Loucy (cell line): ENCODE measurements around the gene SP6.

Experiments
- H2AFZ ChIP-seq: fragments of 200-600 bp; sonication (generic); 2 replicates; pipeline ENCODE4 v1.6.0; 2016; ENCODE audit warnings: antibody characterized with exemption, mild to moderate bottlenecking, low read length, moderate library complexity
- H3F3A ChIP-seq: fragments of 200-600 bp; 2 replicates; pipeline ENCODE4 v1.6.0; 2016; ENCODE audit warnings: antibody characterized with exemption, low read depth, mild to moderate bottlenecking
- H3K27me3 ChIP-seq: fragments of 200-600 bp; sonication (generic); 2 replicates; pipeline ENCODE4 v1.6.1; 2014; ENCODE audit warnings: low read length, mild to moderate bottlenecking; ENCODE audit not compliant: insufficient read depth, poor library complexity, severe bottlenecking
- H3K36me3 ChIP-seq: fragments of 200-600 bp; sonication (generic); 2 replicates; pipeline ENCODE4 v1.6.1; 2016; ENCODE audit warnings: low read length; ENCODE audit not compliant: insufficient read depth
- H3K4me1 ChIP-seq: fragments of 200-600 bp; sonication (generic); 2 replicates; pipeline ENCODE4 v1.5.1; 2014; ENCODE audit warnings: low read length, mild to moderate bottlenecking; ENCODE audit not compliant: insufficient read depth, poor library complexity, severe bottlenecking
- H3K4me2 ChIP-seq: fragments of 200-600 bp; sonication (generic); 2 replicates; pipeline ENCODE4 v1.6.0; 2014; ENCODE audit warnings: antibody characterized with exemption, low read length, low read depth, mild to moderate bottlenecking; ENCODE audit not compliant: poor library complexity, severe bottlenecking
- H3K4me3 ChIP-seq: fragments of 200-600 bp; sonication (generic); 2 replicates; pipeline ENCODE4 v1.5.1; 2014; ENCODE audit warnings: low read length, mild to moderate bottlenecking, mixed read lengths; ENCODE audit not compliant: poor library complexity, severe bottlenecking
- H3K79me2 ChIP-seq: fragments of 200-600 bp; sonication (generic); 2 replicates; pipeline ENCODE4 v1.6.1; 2014; ENCODE audit warnings: low read length; ENCODE audit not compliant: insufficient read depth
- H3K9ac ChIP-seq: fragments of 200-600 bp; sonication (generic); 2 replicates; pipeline ENCODE4 v1.6.0; 2014; ENCODE audit warnings: mild to moderate bottlenecking, low read depth, low read length, moderate library complexity; ENCODE audit not compliant: poor library complexity, severe bottlenecking
- H3K9me2 ChIP-seq: fragments of 200-600 bp; sonication (generic); replicated peaks from 2 replicates; pipeline ENCODE4 v1.6.1; 2016; ENCODE audit warnings: low read depth, low read length, mixed read lengths
- H3K9me3 ChIP-seq: fragments of 200-600 bp; sonication (generic); 2 replicates; pipeline ENCODE4 v1.6.1; 2014; ENCODE audit warnings: mild to moderate bottlenecking, antibody characterized with exemption, low read length, low read depth; ENCODE audit not compliant: insufficient read depth
- H4K20me1 ChIP-seq: fragments of 200-600 bp; sonication (generic); 2 replicates; pipeline ENCODE4 v1.6.0; 2014; ENCODE audit warnings: antibody characterized with exemption, low read length, mild to moderate bottlenecking; ENCODE audit not compliant: insufficient read depth, poor library complexity, severe bottlenecking
- EZH2phosphoT487 ChIP-seq: fragments of 200-600 bp; IDR thresholded peaks from 2 replicates; pipeline ENCODE4 v1.6.1; 2018; ENCODE audit warnings: antibody characterized with exemption, mild to moderate bottlenecking, moderate library complexity, borderline replicate concordance
- TF ChIP-seq, protein P1 (sequence below): fragments of 200-600 bp; sonication (generic); conservative IDR thresholded peaks from 2 replicates; pipeline ENCODE4 v1.5.1; 2014; ENCODE audit warnings: mild to moderate bottlenecking, antibody characterized with exemption, low read length

The SP6 gene

DNA sequence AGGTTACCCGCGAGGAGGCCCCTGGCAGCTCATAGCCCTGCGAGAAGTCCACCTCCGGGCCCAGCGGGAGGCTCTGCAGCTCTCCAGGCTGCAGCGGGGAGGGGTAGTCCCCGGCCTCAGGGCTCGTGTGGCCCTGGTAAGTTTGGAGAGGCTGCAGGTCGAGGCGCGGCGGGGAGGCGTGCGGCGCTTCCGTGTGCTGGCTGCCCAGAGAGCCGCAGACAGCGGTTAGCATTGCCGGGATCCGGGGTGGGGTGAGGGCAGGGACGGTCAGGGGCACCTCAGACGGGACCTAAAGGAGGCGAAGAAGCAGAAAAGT lies 2.8 kb downstream of the SP6 start:
- no peaks in the 10 kb centered on the region for H3F3A ChIP-seq
- no peaks in the 10 kb centered on the region for H3K9me3 ChIP-seq
- H4K20me1 ChIP-seq = no peaks in the 10 kb centered on the region
- no peak overlapping the region for H3K4me2 ChIP-seq
- no peak overlapping the region for H2AFZ ChIP-seq
- H3K4me3 ChIP-seq = no peak overlapping the region
- H3K79me2 ChIP-seq = no peaks in the 10 kb centered on the region
- H3K36me3 ChIP-seq = no peaks in the 10 kb centered on the region
- H3K27me3 ChIP-seq = peaks cover 11% of the 10 kb centered on the region
- no peak overlapping the region for H3K9ac ChIP-seq
- H3K4me1 ChIP-seq = peaks cover 4% of the 10 kb centered on the region
- TF ChIP-seq, protein P1, sequence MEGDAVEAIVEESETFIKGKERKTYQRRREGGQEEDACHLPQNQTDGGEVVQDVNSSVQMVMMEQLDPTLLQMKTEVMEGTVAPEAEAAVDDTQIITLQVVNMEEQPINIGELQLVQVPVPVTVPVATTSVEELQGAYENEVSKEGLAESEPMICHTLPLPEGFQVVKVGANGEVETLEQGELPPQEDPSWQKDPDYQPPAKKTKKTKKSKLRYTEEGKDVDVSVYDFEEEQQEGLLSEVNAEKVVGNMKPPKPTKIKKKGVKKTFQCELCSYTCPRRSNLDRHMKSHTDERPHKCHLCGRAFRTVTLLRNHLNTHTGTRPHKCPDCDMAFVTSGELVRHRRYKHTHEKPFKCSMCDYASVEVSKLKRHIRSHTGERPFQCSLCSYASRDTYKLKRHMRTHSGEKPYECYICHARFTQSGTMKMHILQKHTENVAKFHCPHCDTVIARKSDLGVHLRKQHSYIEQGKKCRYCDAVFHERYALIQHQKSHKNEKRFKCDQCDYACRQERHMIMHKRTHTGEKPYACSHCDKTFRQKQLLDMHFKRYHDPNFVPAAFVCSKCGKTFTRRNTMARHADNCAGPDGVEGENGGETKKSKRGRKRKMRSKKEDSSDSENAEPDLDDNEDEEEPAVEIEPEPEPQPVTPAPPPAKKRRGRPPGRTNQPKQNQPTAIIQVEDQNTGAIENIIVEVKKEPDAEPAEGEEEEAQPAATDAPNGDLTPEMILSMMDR = no peak
- TF ChIP-seq EZH2phosphoT487 = no peak
- H3K9me2 ChIP-seq = no peaks in the 10 kb centered on the region

DNA sequence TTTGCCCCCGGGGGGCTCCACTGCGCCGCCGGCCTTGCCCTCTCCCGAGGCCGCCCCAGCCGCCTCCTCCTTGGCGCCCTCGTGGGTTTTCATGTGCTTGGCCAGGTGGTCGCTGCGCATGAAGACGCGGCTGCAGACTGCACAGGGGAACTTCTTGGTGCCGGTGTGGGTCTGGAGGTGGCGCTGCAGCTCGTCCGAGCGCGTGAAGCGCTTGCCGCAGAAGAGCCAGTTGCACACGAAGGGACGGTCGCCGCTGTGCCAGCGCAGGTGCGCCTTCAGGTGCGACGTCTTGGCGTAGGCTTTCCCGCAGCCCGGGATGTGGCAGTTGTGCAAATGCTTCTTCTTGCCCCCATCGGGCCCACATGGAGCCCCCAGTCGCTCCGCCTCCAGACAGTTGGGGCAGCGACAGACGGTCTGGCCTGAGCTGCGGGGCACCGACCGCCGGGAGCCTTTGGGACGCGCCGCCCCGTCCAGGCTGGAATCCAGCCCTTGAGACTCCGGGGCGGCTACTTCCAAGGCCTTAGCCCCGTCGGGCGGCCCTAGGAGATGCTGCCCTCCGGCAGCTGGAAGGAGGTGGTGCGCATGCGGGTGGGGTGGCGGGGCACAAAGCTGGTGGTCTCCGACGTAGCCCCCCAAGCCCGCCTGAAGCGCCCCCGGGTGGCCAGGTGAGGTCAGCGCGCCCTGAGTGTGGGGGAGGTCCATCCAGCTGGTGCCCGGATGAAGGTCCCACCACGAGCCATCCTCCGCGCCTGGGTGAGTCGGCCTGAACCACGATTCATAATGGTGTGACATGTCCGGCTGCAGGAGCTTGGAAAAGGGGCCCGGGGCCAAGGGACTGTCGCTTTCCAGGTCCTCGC lies 3.4 kb downstream of the SP6 start:
- Histone ChIP-seq H3K9ac (no peak overlapping the region), H3K9me2 (no peaks in the 10 kb centered on the region), H3F3A (no peaks in the 10 kb centered on the region), H3K27me3 (peaks cover 5% of the 10 kb centered on the region), H3K4me2 (no peak overlapping the region), H3K9me3 (no peaks in the 10 kb centered on the region), H3K36me3 (no peaks in the 10 kb centered on the region), H2AFZ (no peak overlapping the region), H3K4me1 (peaks cover 4% of the 10 kb centered on the region), H3K79me2 (no peaks in the 10 kb centered on the region), H4K20me1 (no peaks in the 10 kb centered on the region), H3K4me3 (no peak overlapping the region)
- no peak for TF ChIP-seq EZH2phosphoT487
- TF ChIP-seq, protein P1 = peak; percentile 29; the same call in 1 of the 2 replicates

DNA sequence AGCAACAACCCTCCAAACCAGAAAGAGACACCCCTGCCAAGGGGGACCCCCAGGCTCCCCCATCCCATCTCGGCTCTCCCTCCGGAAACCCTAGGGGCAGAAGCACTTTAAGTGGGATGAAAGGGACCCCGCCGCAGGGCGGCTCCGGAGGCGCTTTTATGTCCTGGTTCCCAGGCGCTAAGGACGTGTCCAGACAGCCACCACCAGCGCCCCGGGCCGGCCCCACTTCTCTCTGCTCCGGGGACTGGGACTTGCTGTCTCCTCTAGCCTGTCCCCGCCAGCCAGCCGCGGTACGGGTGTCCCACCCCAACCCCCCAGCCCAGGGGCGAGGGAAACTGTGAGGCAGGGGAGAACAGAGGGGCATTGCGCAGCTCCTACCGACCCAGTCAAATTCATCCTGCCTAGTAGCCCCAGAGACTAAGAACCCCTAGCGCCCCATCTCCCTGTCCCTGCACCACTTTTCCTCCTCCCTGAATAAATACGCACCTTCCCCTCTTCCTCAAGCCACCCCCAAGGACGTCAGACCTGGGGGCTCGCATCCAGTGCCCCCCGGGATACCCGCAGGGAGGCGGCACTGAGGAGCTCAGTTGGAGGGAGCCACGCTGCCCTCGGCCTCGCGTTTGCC lies 4.1 kb downstream of the SP6 start:
- Histone ChIP-seq H3F3A (no peaks in the 10 kb centered on the region), H3K4me3 (no peak overlapping the region), H3K9ac (no peak overlapping the region), H3K36me3 (no peaks in the 10 kb centered on the region), H3K9me3 (no peaks in the 10 kb centered on the region), H3K4me2 (no peak overlapping the region), H3K9me2 (no peaks in the 10 kb centered on the region), H4K20me1 (no peaks in the 10 kb centered on the region), H2AFZ (no peak overlapping the region), H3K27me3 (no peaks in the 10 kb centered on the region), H3K79me2 (no peaks in the 10 kb centered on the region), H3K4me1 (peaks cover 7% of the 10 kb centered on the region)
- TF ChIP-seq EZH2phosphoT487 = no peak
- TF ChIP-seq, protein P1 = no peak
